Measurements from ENCODE around the gene PSG4.
"Not testable (repeated sequence)": the region's sequence is repeated elsewhere in the genome, so short reads cannot be mapped to it uniquely, and the experiment has no call there.

- TF ChIP-seq CHD2 (IDR thresholded peaks at IDR 0.05; ENCODE audit: low read length); USF2 (IDR thresholded peaks at IDR 0.05; ENCODE audit: low read length); NANOG (IDR thresholded peaks at IDR 0.05; ENCODE audit: insufficient read depth, low read depth, low read length, poor library complexity, severe bottlenecking); ATF2 (IDR thresholded peaks at IDR 0.05; ENCODE audit: low read length): not testable (repeated sequence)
Measured at GRCh38 chr19:43188092-43188491, 17.3 kb downstream of the PSG4 start.
